HepG2 (cell line): Measurements from ENCODE around the gene BPIFB2. TPM values are rescaled to one million over a fixed set of nuclear protein-coding genes. Genes with fewer than 3 reads are reported as not detected.

Experiments
- BCLAF1 ChIP-seq: fragments of 450-650 bp; IDR thresholded peaks from 2 replicates; pipeline ENCODE4 v1.6.1; 2017; ENCODE audit warnings: mild to moderate bottlenecking
- HBP1 ChIP-seq: IDR thresholded peaks from 2 replicates; pipeline ENCODE4 v1.6.1; 2016; ENCODE audit warnings: low read depth, control low read depth
- KDM3A ChIP-seq: IDR thresholded peaks from 2 replicates; pipeline ENCODE4 v1.6.1; 2018; ENCODE audit warnings: low read depth, missing compliant biosample characterization
- KDM4B ChIP-seq: sonication (generic); formaldehyde crosslinking; IDR thresholded peaks from 2 replicates; pipeline ENCODE4 v1.4.0; 2020; ENCODE audit warnings: missing genetic modification reagents
- NCOA2 ChIP-seq: sonication (generic); formaldehyde crosslinking; IDR thresholded peaks from 2 replicates; pipeline ENCODE4 v1.8.0; 2022; ENCODE audit warnings: inconsistent platforms
- PITX1 ChIP-seq: sonication (generic); formaldehyde crosslinking; IDR thresholded peaks from 2 replicates; pipeline ENCODE4 v1.5.1; 2020; ENCODE audit warnings: mild to moderate bottlenecking, missing genetic modification reagents
- RXRA ChIP-seq: sonication (generic); formaldehyde crosslinking; IDR thresholded peaks from 2 replicates; pipeline ENCODE4 v1.5.1; 2020; ENCODE audit warnings: missing genetic modification reagents
- SIX4 ChIP-seq: sonication (generic); formaldehyde crosslinking; IDR thresholded peaks from 2 replicates; pipeline ENCODE4 v1.4.0; 2020; ENCODE audit warnings: missing genetic modification reagents
- SNAPC4 ChIP-seq: sonication (generic); formaldehyde crosslinking; IDR thresholded peaks from 2 replicates; pipeline ENCODE4 v1.4.0; 2020; ENCODE audit warnings: mild to moderate bottlenecking, missing genetic modification reagents
- TP53 ChIP-seq: sonication (generic); formaldehyde crosslinking; conservative IDR thresholded peaks from 2 replicates; pipeline ENCODE4 v1.4.0; 2020; ENCODE audit warnings: missing genetic modification reagents
- ZBTB20 ChIP-seq: sonication (generic); formaldehyde crosslinking; IDR thresholded peaks from 2 replicates; pipeline ENCODE4 v1.8.1; 2023; ENCODE audit warnings: missing genetic modification reagents, low read depth, mild to moderate bottlenecking, borderline replicate concordance
- ZFYVE20 ChIP-seq: sonication (generic); formaldehyde crosslinking; IDR thresholded peaks from 2 replicates; pipeline ENCODE4 v1.8.0; 2023; ENCODE audit warnings: low read depth, mild to moderate bottlenecking, moderate library complexity, missing genetic modification reagents, borderline replicate concordance
- ZNF20 ChIP-seq: sonication (generic); formaldehyde crosslinking; IDR thresholded peaks from 2 replicates; pipeline ENCODE4 v1.4.0; 2020; ENCODE audit warnings: mild to moderate bottlenecking, moderate library complexity, missing genetic modification reagents
- ZNF552 ChIP-seq: sonication (generic); formaldehyde crosslinking; IDR thresholded peaks from 2 replicates; pipeline ENCODE4 v1.9.0; 2022; ENCODE audit warnings: missing genetic modification reagents, mild to moderate bottlenecking, borderline replicate concordance
- polyA plus RNA-seq, 8 experiments: library from polyadenylated mRNA; depleted of rRNA in 3 of 8; stranded (reverse) in 7 of 8; unstranded in 1 of 8; fragments of >200 nt; fragmentation: Illumina TruSeq in 4 of 8; extraction: Trizol in 4 of 8; gene quantifications; 2 replicates each; pipeline versions ENCODE4 v1.2.1 to v1.2.3, GENCODE V29; 2011 to 2016; ENCODE audit warnings: low read depth in 4 of 8, missing spikeins in 1 of 8, mixed read lengths in 1 of 8; ENCODE audit not compliant: insufficient read depth in 1 of 8
- total RNA-seq, 5 experiments: library from RNA; depleted of rRNA; stranded (reverse); fragments of >200 nt; fragmentation: Illumina TruSeq; extraction: Trizol; gene quantifications; 2 replicates each; pipeline ENCODE4 v1.2.3, GENCODE V29; 2016; ENCODE audit warnings: low read depth in 1 of 5
- TF ChIP-seq, protein P1 (sequence below): sonication (generic); formaldehyde crosslinking; IDR thresholded peaks from 2 replicates; pipeline ENCODE4 v1.4.0; 2020; ENCODE audit warnings: missing genetic modification reagents
- TF ChIP-seq, protein P2 (sequence below): sonication (generic); formaldehyde crosslinking; IDR thresholded peaks from 2 replicates; pipeline ENCODE4 v1.4.0; 2020; ENCODE audit warnings: missing genetic modification reagents

The BPIFB2 gene
- total and polyA plus RNA-seq, 2 of the 13 experiments (the other 11 are each of a cell fraction or from before 2014, with no cell fraction given), result 54.5 to 902 TPM

- TF ChIP-seq NCOA2 (CRISPR knock-in tag) (peak; percentile 42; the same call in 1 of the 2 replicates), ZFYVE20 (CRISPR knock-in tag) (peak; percentile 81; the same call in 1 of the 2 replicates), RXRA (peak; percentile 53; the same call in 1 of the 2 replicates), PITX1 (CRISPR knock-in tag) (no peak), ZNF552 (CRISPR knock-in tag) (no peak), BCLAF1 (no peak), TP53 (no peak), SIX4 (CRISPR knock-in tag) (no peak), KDM4B (CRISPR knock-in tag) (no peak), SNAPC4 (CRISPR knock-in tag) (no peak), HBP1 (CRISPR knock-in tag) (no peak), ZBTB20 (CRISPR knock-in tag) (no peak), KDM3A (peak; percentile 45; the same call in 1 of the 2 replicates), ZNF20 (CRISPR knock-in tag) (no peak)
- TF ChIP-seq, protein P1, sequence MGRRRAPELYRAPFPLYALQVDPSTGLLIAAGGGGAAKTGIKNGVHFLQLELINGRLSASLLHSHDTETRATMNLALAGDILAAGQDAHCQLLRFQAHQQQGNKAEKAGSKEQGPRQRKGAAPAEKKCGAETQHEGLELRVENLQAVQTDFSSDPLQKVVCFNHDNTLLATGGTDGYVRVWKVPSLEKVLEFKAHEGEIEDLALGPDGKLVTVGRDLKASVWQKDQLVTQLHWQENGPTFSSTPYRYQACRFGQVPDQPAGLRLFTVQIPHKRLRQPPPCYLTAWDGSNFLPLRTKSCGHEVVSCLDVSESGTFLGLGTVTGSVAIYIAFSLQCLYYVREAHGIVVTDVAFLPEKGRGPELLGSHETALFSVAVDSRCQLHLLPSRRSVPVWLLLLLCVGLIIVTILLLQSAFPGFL (CRISPR knock-in tag), result no peak
- TF ChIP-seq, protein P2, sequence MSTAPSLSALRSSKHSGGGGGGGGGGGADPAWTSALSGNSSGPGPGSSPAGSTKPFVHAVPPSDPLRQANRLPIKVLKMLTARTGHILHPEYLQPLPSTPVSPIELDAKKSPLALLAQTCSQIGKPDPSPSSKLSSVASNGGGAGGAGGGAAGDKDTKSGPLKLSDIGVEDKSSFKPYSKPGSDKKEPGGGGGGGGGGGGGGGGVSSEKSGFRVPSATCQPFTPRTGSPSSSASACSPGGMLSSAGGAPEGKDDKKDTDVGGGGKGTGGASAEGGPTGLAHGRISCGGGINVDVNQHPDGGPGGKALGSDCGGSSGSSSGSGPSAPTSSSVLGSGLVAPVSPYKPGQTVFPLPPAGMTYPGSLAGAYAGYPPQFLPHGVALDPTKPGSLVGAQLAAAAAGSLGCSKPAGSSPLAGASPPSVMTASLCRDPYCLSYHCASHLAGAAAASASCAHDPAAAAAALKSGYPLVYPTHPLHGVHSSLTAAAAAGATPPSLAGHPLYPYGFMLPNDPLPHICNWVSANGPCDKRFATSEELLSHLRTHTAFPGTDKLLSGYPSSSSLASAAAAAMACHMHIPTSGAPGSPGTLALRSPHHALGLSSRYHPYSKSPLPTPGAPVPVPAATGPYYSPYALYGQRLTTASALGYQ, result no peak
Observed at GRCh38 chr20:33026779-33027759, 19.6 kb downstream of the BPIFB2 start (continued).
